AG09319 (cell line): ENCODE data around the gene PROM1.

Source experiments
- DNase-seq: peaks from one replicate; pipeline ENCODE4 v3.0.0-alpha.2; 2010; ENCODE audit warnings: low read depth; ENCODE audit errors: extremely low read depth
- TF ChIP-seq, protein P1 (sequence below): IDR thresholded peaks from 2 replicates; pipeline ENCODE4 v1.5.1; 2011; ENCODE audit warnings: low read depth, mild to moderate bottlenecking, inconsistent platforms, low read length, moderate library complexity

PROM1 gene

DNA sequence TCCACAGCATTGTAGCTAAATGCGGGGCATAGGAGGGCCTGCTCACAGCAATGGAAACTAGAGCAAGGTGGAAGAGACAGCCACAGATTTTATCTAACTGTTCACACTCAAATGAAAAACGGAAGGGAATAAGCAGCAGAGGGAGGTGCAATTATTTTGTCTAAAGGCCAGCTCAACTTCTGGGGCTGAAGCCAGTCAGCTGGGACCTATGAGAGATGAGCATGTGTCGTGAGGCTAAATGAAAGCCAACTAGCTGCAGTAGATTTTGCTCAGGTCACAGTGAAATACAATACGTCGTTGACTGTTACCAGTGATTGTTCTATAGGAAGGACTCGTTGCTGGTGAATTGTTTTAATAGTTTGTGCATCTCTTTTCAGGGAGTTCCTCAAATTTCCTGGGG lies 94.4 kb downstream of the PROM1 start:
- TF ChIP-seq, protein P1, sequence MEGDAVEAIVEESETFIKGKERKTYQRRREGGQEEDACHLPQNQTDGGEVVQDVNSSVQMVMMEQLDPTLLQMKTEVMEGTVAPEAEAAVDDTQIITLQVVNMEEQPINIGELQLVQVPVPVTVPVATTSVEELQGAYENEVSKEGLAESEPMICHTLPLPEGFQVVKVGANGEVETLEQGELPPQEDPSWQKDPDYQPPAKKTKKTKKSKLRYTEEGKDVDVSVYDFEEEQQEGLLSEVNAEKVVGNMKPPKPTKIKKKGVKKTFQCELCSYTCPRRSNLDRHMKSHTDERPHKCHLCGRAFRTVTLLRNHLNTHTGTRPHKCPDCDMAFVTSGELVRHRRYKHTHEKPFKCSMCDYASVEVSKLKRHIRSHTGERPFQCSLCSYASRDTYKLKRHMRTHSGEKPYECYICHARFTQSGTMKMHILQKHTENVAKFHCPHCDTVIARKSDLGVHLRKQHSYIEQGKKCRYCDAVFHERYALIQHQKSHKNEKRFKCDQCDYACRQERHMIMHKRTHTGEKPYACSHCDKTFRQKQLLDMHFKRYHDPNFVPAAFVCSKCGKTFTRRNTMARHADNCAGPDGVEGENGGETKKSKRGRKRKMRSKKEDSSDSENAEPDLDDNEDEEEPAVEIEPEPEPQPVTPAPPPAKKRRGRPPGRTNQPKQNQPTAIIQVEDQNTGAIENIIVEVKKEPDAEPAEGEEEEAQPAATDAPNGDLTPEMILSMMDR: no peak
- no peak for DNase-seq

DNA sequence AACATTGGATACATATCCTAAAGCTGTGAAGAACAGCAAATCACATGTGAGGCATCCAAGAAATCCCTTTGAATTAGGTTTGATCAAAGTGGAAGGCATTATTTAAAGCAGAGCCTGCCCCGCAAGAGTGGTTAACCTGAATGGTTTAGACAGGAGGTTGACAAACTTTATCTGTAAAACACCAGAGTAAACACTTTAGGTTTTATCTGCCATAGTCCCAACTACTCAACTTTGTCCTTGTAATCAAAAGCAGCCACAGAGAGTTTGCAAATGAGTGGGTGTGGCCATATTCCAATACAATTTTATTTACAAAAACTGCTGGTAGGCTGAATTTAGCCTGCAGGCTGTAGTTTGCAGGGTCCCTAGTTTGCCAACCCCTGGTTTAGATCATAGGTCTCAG lies 95.6 kb downstream of the PROM1 start:
- TF ChIP-seq, protein P1: no peak
- DNase-seq: no peak

DNA sequence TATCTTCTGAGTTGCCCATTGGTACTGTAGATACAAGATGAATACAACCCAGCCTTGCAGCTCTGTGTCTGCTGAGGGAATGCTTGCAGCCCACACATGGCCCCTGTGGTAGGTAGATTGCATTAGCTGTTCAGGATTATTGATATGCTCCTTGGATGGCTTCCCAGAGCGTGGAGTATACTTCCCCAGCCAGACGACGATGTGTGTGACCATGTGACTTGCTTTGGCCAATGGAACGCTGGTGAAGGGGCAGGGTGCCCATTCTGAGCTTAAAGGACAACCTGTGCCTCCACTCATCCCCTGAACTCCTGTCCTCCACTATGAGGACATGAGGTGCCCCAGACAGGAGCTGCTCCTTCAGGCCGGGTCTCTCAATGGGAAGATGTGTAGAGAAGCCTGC lies 96.9 kb downstream of the PROM1 start:
- no peak for DNase-seq
- TF ChIP-seq, protein P1: no peak

DNA sequence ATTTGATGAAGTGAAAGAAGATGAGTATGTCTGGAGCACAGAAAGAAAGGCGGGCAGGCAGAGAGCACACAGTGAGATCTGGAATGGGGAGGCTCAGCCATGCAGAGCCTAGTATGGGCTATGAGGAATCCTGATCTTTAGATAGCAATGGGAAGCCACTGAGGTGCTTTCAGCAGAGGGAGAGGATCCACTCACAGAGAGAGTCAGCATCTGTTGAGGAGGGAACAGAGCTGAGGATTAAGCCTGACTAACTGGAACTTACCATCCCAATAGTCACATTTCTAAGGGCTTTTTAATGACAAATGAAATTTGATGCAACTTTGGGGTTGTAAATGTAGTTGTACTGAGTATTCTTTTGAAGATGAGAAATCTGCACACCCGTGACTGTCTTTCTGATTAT lies 100.2 kb downstream of the PROM1 start:
- TF ChIP-seq, protein P1: no peak

DNA sequence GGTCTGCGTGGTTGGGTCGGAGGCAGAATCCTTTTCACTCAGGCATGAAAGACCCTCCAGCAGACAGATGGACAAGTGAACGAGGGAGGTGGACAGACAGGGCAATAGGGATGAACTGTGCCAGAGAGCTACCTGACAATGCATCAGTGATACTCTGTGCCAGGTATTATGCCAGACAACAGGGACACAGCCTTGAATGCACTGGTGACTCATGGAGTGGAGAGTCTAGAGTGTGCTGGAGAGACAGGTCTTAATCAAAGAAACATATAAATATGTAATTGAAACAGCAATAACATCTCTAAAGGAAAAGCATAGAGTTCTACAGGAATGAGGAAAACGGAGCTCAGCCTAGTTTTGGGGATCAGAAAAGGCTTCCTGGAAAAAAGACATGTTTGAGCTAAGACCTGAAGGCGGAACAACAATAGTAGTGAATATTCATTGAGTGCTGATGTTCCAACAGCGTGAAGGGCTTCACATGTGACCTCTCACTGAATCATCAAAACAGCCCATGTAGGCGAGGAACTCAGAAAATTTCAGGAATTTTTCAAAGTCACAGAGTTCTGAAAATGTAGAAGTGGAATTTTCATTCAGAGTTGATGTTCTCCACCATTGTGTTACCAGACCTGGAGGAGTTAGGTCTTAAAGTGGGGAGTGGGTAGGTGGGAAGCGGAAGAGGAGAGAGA lies 100.8 kb downstream of the PROM1 start:
- no peak for DNase-seq
- TF ChIP-seq, protein P1: no peak

More for the DNA sequence above, 100.2 kb downstream of the PROM1 start:
- DNase-seq: no peak

DNA sequence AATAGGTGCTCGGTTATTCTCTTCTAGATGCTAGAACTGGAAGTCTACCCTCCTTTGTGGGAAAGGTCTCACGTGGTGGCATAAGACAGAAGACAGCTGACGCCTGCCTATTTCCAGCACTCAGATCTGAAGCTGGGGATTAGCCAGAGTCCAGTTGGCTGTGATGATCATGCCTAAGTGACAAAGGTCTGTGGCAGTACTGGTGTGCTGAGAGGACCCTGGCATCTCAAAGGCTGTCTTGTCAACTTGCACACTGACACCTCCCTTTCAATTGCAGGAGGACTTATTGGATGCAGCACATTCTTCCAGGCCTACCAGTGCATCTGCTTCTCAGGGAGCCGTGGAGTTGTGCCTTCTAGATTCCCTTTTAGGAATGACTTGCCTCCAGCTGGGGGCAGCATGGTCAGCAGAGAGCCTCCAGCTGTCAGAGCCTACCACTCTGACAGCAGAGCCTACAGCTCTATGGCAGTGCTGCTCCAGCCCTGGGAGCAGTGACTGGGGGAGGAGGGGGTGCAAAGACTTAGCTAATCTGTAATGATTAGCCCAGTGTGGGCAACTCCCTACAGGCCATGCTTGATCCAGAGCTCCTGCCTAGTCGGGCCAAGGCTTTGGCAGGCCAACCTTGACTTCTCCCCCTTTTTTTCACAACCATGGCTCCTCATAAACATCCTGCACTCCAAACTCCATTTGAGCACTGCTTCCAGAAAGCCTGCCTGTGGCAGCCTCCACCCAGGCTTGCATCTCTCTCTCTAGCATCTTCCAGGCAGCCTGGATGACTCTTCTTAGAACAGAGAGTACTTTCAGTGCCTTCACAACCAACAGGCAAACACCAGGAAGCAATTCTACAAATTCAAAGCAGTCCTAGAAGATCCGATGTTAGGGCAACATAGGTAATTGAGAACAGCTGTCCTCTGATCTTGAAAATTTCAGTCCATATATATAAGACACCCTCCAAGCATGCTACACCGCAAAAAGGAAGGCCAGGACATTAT lies 107.1 kb downstream of the PROM1 start:
- TF ChIP-seq, protein P1: no peak
- DNase-seq: no peak
